Neural progenitor cell (in vitro differentiated cells): ENCODE data around the gene CNBP. TPM values are rescaled to one million over a fixed set of nuclear protein-coding genes. Genes with fewer than 3 reads are reported as not detected.

ENCODE experiments used
- DNase-seq: peaks from one replicate; pipeline ENCODE4 v3.0.0-alpha.2; 2016; ENCODE audit warnings: low spot score
- H2AFZ ChIP-seq: fragments of 200-600 bp; sonication (generic); replicated peaks from 2 replicates; pipeline ENCODE4 v1.6.1; 2016; ENCODE audit warnings: antibody characterized with exemption
- H3F3A ChIP-seq: fragments of 200-600 bp; sonication (generic); 2 replicates; pipeline ENCODE4 v1.6.1; 2016; ENCODE audit warnings: antibody characterized with exemption, low read depth
- H3K27ac ChIP-seq: fragments of 200-600 bp; sonication (generic); 2 replicates; pipeline ENCODE4 v1.5.1; 2016; ENCODE audit warnings: mild to moderate bottlenecking
- H3K27me3 ChIP-seq: fragments of 200-600 bp; sonication (generic); 2 replicates; pipeline ENCODE4 v1.6.1; 2016; ENCODE audit warnings: mild to moderate bottlenecking, moderate library complexity
- H3K36me3 ChIP-seq: fragments of 200-600 bp; sonication (generic); 2 replicates; pipeline ENCODE4 v1.5.1; 2016
- H3K4me1 ChIP-seq: fragments of 200-600 bp; sonication (generic); 2 replicates; pipeline ENCODE4 v1.6.1; 2016; ENCODE audit warnings: mixed run types
- H3K4me2 ChIP-seq: fragments of 200-600 bp; sonication (generic); 2 replicates; pipeline ENCODE4 v1.6.1; 2016
- H3K4me3 ChIP-seq: fragments of 200-600 bp; sonication (generic); 2 replicates; pipeline ENCODE4 v1.5.1; 2016
- H3K79me2 ChIP-seq: fragments of 200-600 bp; sonication (generic); 2 replicates; pipeline ENCODE4 v1.6.1; 2016; ENCODE audit warnings: low read depth
- H3K9ac ChIP-seq: fragments of 200-600 bp; sonication (generic); 2 replicates; pipeline ENCODE4 v1.6.1; 2016
- H3K9me3 ChIP-seq: fragments of 200-600 bp; sonication (generic); 2 replicates; pipeline ENCODE4 v1.5.1; 2016; ENCODE audit warnings: low read depth
- H4K20me1 ChIP-seq: fragments of 200-600 bp; sonication (generic); 2 replicates; pipeline ENCODE4 v1.6.1; 2016; ENCODE audit warnings: low read depth
- H3K27ac Mint-ChIP-seq: 3 replicates; pipeline ENCODE4 v1.8.0; 2021; ENCODE audit warnings: mixed read lengths
- H3K27me3 Mint-ChIP-seq: 2 replicates; pipeline ENCODE4 v1.8.0; 2022; ENCODE audit warnings: low read depth, mild to moderate bottlenecking, inconsistent platforms, moderate library complexity, mixed read lengths; ENCODE audit not compliant: insufficient read depth
- H3K36me3 Mint-ChIP-seq: 3 replicates; pipeline ENCODE4 v1.8.0; 2021; ENCODE audit warnings: mixed read lengths
- H3K4me1 Mint-ChIP-seq: 3 replicates; pipeline ENCODE4 v1.8.0; 2021; ENCODE audit warnings: mixed read lengths
- H3K4me3 Mint-ChIP-seq: 3 replicates; pipeline ENCODE4 v1.8.0; 2021; ENCODE audit warnings: mild to moderate bottlenecking, moderate library complexity, mixed read lengths
- H3K9me3 Mint-ChIP-seq: 3 replicates; pipeline ENCODE4 v1.8.0; 2020; ENCODE audit warnings: mixed read lengths
- EZH2 ChIP-seq: fragments of 200-600 bp; sonication (generic); IDR thresholded peaks from 2 replicates; pipeline ENCODE4 v1.6.1; 2017; ENCODE audit warnings: antibody characterized with exemption, mild to moderate bottlenecking, moderate library complexity
- EZH2phosphoT487 ChIP-seq: fragments of 200-600 bp; sonication (generic); IDR thresholded peaks from 2 replicates; pipeline ENCODE4 v1.6.1; 2017; ENCODE audit warnings: antibody characterized with exemption
- total RNA-seq: library from RNA; depleted of rRNA; stranded (reverse); fragments of >200 nt; gene quantifications from 2 replicates; pipeline ENCODE4 v1.2.3, GENCODE V29; 2015; ENCODE audit warnings: low replicate concordance
- TF ChIP-seq, protein P1 (sequence below): fragments of 200-600 bp; sonication (generic); IDR thresholded peaks from 2 replicates; pipeline ENCODE4 v1.5.1; 2017; ENCODE audit warnings: antibody characterized with exemption, mild to moderate bottlenecking

CNBP gene
- total RNA-seq, 1 donor from 2014 or later = 495 TPM

DNA sequence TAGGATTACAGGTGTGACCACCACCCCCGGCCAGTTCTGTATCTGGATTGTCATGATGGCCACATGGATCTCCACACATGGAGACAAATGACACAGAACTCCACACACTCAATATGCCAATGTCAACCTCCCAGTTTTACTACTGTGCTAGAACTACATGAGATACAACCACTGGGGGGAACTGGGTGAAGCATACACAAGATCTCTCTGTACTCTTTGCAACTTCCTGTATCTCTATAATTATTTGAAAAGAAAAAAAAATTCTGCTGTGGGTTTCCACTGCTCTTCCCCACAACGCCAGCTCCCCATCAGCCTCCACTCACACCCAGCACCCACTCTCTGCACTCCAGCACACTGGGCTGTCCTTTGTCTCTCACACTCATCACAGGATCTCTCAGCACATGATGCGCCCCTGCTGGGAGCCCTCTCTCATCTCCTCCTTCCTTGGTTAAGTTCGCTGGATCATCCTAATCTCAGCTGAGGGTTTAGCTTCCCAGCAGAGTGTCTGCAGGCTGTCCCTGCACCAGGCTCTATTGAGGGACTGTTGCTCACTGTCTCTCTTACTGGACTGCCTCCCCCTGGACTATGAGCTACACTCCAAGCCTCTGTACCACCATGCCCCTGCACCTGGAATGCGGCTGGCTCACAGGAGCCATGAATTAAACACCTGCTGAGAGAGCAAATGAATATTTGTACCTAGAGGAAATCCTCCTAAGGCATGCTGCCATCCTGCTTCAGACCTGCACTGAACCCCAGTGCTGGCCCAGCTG is 51.4 kb downstream of the CNBP start:
- Mint-ChIP-seq H3K9me3 (no peaks in the 10 kb centered on the region), H3K36me3 (peaks cover 27% of the 10 kb centered on the region), H3K4me1 (no peaks in the 10 kb centered on the region), H3K27me3 (no peaks in the 10 kb centered on the region), H3K27ac (peak overlapping the region; percentile 15), H3K4me3 (no peak overlapping the region)
- no peaks in the 10 kb centered on the region for H3K27me3 ChIP-seq
- H3K9ac ChIP-seq = no peak overlapping the region
- no peaks in the 10 kb centered on the region for H4K20me1 ChIP-seq
- H3K4me3 ChIP-seq = no peak overlapping the region
- no peaks in the 10 kb centered on the region for H3F3A ChIP-seq
- H3K4me1 ChIP-seq = no peaks in the 10 kb centered on the region
- no peaks in the 10 kb centered on the region for H3K9me3 ChIP-seq
- H2AFZ ChIP-seq = no peak overlapping the region
- no peak overlapping the region for H3K27ac ChIP-seq
- H3K36me3 ChIP-seq = no peaks in the 10 kb centered on the region
- no peak overlapping the region for H3K4me2 ChIP-seq
- no peak for DNase-seq
- no peaks in the 10 kb centered on the region for H3K79me2 ChIP-seq
- TF ChIP-seq EZH2phosphoT487 (no peak), EZH2 (no peak)
- TF ChIP-seq, protein P1, sequence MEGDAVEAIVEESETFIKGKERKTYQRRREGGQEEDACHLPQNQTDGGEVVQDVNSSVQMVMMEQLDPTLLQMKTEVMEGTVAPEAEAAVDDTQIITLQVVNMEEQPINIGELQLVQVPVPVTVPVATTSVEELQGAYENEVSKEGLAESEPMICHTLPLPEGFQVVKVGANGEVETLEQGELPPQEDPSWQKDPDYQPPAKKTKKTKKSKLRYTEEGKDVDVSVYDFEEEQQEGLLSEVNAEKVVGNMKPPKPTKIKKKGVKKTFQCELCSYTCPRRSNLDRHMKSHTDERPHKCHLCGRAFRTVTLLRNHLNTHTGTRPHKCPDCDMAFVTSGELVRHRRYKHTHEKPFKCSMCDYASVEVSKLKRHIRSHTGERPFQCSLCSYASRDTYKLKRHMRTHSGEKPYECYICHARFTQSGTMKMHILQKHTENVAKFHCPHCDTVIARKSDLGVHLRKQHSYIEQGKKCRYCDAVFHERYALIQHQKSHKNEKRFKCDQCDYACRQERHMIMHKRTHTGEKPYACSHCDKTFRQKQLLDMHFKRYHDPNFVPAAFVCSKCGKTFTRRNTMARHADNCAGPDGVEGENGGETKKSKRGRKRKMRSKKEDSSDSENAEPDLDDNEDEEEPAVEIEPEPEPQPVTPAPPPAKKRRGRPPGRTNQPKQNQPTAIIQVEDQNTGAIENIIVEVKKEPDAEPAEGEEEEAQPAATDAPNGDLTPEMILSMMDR = no peak

DNA sequence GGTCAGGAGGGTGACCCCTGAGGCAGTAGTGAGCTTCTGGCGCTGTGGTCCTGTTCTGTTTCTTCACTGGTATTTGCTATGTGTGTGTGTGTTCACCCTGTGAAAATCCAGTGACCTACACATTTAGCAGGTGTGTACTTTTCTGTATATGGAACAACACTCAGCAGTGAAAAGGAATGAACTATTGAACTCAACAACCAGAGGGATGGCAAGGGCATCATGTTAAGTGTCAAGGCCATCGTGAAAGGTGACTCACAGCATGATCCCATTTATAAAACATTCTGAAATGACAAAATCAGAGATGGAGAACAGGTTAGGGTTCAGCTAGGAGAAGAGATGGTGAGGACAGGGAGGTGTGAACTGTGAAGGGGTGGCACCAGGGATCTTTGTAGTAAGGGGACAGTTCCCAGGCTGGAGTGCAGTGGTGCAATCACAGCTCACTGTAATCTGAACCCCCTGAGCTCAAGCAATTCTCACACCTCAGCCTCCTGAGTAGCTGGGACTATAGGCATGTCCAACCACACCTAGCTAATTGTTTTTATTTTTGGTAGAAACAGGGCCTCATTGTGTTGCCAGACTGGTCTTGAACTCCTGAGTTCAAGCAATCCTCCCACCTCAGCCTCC is 52.1 kb downstream of the CNBP start:
- TF ChIP-seq EZH2phosphoT487 = no peak
- no peak overlapping the region for H3K9ac ChIP-seq
- Mint-ChIP-seq H3K4me3 (no peak overlapping the region), H3K4me1 (no peaks in the 10 kb centered on the region), H3K36me3 (peaks cover 29% of the 10 kb centered on the region), H3K9me3 (no peaks in the 10 kb centered on the region), H3K27ac (no peak overlapping the region), H3K27me3 (no peaks in the 10 kb centered on the region)
- DNase-seq = no peak
- H3K4me3 ChIP-seq = no peak overlapping the region
- no peak overlapping the region for H3K27ac ChIP-seq
- H3F3A ChIP-seq = no peaks in the 10 kb centered on the region
- no peaks in the 10 kb centered on the region for H3K79me2 ChIP-seq
- no peak overlapping the region for H2AFZ ChIP-seq
- no peaks in the 10 kb centered on the region for H3K4me1 ChIP-seq
- no peaks in the 10 kb centered on the region for H3K36me3 ChIP-seq
- no peaks in the 10 kb centered on the region for H3K27me3 ChIP-seq
- no peaks in the 10 kb centered on the region for H4K20me1 ChIP-seq
- H3K9me3 ChIP-seq = no peaks in the 10 kb centered on the region
- no peak overlapping the region for H3K4me2 ChIP-seq

GRCh38 chr3:129130291-129130813 is 53.3 kb downstream of the CNBP start:
- DNase-seq = no peak
- Mint-ChIP-seq H3K36me3 (peaks cover 32% of the 10 kb centered on the region), H3K4me3 (no peak overlapping the region), H3K4me1 (no peaks in the 10 kb centered on the region), H3K27me3 (no peaks in the 10 kb centered on the region), H3K9me3 (no peaks in the 10 kb centered on the region), H3K27ac (no peak overlapping the region)
- no peaks in the 10 kb centered on the region for H3K27me3 ChIP-seq
- no peak overlapping the region for H3K9ac ChIP-seq
- no peak overlapping the region for H3K27ac ChIP-seq
- TF ChIP-seq EZH2 = no peak
- TF ChIP-seq EZH2phosphoT487 = no peak
- TF ChIP-seq, protein P1 = no peak
- H3K4me3 ChIP-seq = no peak overlapping the region
- H3K9me3 ChIP-seq = no peaks in the 10 kb centered on the region
- H3K4me2 ChIP-seq = no peak overlapping the region
- H2AFZ ChIP-seq = no peak overlapping the region
- no peaks in the 10 kb centered on the region for H3F3A ChIP-seq
- H4K20me1 ChIP-seq = no peaks in the 10 kb centered on the region
- no peaks in the 10 kb centered on the region for H3K79me2 ChIP-seq
- no peaks in the 10 kb centered on the region for H3K36me3 ChIP-seq
- H3K4me1 ChIP-seq = no peaks in the 10 kb centered on the region
